ENCODE results near the gene CSGALNACT2.

- TF ChIP-seq POLR2A (IDR thresholded peaks at IDR 0.05) (no peak), CTCF (IDR thresholded peaks at IDR 0.05) (no peak), EP300 (IDR thresholded peaks at IDR 0.05) (no peak)
These were observed 22.0 kb downstream of the CSGALNACT2 start for GRCh38 chr10:43160046-43160920.
